DOHH2 (cell line): Measurements from ENCODE around the gene SMTNL1.

Experiments used
- EZH2phosphoT487 ChIP-seq: fragments of 200-600 bp; sonication (generic); IDR thresholded peaks from 2 replicates; pipeline ENCODE4 v1.6.1; 2017; ENCODE audit warnings: borderline replicate concordance, mild to moderate bottlenecking, antibody characterized with exemption, low read length, moderate library complexity, mixed read lengths
- TF ChIP-seq, protein P1 (sequence below): fragments of 200-600 bp; sonication (generic); IDR thresholded peaks from one replicate; pipeline ENCODE4 v1.5.1; 2014; ENCODE audit warnings: antibody characterized with exemption, mild to moderate bottlenecking, low read depth, low read length; ENCODE audit not compliant: poor library complexity, severe bottlenecking

- TF ChIP-seq, protein P1, sequence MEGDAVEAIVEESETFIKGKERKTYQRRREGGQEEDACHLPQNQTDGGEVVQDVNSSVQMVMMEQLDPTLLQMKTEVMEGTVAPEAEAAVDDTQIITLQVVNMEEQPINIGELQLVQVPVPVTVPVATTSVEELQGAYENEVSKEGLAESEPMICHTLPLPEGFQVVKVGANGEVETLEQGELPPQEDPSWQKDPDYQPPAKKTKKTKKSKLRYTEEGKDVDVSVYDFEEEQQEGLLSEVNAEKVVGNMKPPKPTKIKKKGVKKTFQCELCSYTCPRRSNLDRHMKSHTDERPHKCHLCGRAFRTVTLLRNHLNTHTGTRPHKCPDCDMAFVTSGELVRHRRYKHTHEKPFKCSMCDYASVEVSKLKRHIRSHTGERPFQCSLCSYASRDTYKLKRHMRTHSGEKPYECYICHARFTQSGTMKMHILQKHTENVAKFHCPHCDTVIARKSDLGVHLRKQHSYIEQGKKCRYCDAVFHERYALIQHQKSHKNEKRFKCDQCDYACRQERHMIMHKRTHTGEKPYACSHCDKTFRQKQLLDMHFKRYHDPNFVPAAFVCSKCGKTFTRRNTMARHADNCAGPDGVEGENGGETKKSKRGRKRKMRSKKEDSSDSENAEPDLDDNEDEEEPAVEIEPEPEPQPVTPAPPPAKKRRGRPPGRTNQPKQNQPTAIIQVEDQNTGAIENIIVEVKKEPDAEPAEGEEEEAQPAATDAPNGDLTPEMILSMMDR, result no peak
- TF ChIP-seq EZH2phosphoT487, result no peak
Observed at GRCh38 chr11:57598831-57599155, 61.4 kb downstream of the SMTNL1 start.
